Measurements from ENCODE around the gene PCDHB9.

PCDHB9 gene

DNA sequence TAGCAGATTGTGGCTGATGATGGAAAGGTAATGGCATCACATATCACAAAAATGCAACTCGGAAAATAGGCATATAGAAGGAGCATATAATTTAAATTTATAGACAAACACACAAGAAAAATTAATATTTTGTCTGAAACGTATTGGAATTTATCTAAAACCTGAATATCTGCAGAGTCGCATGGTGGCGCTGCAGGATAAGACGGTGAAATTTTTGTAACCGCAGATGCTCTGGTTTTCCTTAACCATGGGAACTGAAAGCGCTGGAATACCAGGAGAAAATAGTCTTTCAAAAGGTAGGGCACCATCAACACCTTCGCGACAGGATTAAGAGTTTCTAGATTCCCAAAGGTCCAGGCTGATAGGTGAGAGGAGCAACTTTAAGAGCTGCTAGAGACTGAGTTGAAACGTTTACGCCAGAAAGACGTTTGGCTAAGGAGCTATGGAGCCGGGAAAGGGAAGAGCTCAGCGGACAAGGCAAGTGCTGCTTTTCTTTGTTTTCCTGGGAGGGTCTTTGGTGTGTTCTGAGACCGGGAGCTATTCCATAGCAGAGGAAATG lies 47.2 kb downstream of the PCDHB9 start:
- in situ Hi-C loops (cut with HindIII; ENCODE audit: low sequenced_read_pairs), result no loop called here

DNA sequence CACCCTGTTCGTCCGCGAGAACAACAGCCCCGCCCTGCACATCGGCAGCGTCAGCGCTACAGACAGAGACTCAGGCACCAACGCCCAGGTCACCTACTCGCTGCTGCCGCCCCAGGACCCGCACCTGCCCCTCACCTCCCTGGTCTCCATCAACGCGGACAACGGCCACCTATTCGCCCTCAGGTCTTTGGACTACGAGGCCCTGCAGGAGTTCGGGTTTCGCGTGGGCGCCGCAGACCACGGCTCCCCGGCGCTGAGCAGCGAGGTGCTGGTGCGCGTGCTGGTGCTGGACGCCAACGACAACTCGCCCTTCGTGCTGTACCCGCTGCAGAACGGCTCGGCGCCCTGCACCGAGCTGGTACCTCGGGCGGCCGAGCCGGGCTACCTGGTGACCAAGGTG lies 49.0 kb downstream of the PCDHB9 start:
- in situ Hi-C loops (cut with HindIII; ENCODE audit: low sequenced_read_pairs), result loop anchor here (5.0 kb wide), 1 partner anchor 59 kb away; the partner anchor contains the start of gene PCDHB8

DNA sequence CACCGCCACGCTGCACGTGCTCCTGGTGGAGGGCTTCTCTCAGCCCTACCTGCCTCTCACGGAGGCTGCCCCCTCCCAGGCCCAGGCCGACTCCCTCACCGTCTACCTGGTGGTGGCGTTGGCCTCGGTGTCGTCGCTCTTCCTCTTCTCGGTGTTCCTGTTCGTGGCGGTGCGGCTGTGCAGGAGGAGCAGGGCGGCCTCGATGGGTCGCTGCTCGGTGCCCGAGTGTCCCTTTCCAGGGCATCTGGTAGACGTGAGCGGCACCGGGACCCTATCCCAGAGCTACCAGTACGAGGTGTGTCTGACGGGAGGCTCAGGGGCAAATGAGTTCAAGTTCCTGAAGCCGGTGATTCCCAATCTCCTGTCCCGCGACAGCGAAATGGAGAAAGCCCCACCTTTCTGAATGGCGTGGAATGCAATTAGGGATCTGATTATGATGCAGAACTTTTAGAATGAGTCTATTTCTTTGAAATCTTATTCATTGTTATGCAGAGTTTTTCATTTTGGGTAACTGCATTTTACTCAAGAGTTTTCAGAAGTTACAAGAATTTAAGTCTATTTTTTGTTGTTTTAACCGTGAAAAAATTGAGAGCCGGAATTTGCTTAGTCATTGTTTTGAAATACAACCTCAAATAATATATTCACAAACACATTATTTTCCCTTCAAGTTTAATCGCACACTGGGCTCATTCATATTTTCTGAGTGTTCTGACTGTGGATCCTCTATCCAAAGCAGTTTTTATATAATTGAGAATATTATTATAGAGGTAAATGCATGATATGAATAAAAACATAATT lies 49.8 kb downstream of the PCDHB9 start:
- in situ Hi-C loops (cut with HindIII; ENCODE audit: low sequenced_read_pairs), result loop anchor here (5.0 kb wide), 1 partner anchor 59 kb away; the partner anchor contains the start of gene PCDHB8

Measured in endothelial cell of hepatic sinusoid (primary cell).